Liver (tissue), 9 donors: ENCODE data around the gene RASA3. TPM values are rescaled to one million over a fixed set of nuclear protein-coding genes. Genes with fewer than 3 reads are reported as not detected.
A peak's percentile ranks its signal among the peaks of the same experiment; 100 is the strongest.

Experiments
- DNase-seq: peaks from one replicate; pipeline ENCODE4 v3.0.0-alpha.2; 2017; ENCODE audit warnings: low spot score
- H3K27ac ChIP-seq, 2 donors: one replicate each; pipeline ENCODE4 v1.7.0; 2013; ENCODE audit warnings: inconsistent platforms in 2 of 2, low read length in 2 of 2, control low read depth in 1 of 2, low read depth in 1 of 2, mild to moderate bottlenecking in 1 of 2
- H3K27me3 ChIP-seq, 4 donors: one replicate each; pipeline versions ENCODE4 v1.6.1 to v1.7.0; 2013; ENCODE audit warnings: low read length in 3 of 4, inconsistent platforms in 1 of 4, mild to moderate bottlenecking in 1 of 4, moderate library complexity in 1 of 4; ENCODE audit not compliant: control insufficient read depth in 4 of 4, insufficient read depth in 4 of 4
- H3K36me3 ChIP-seq, 4 donors: one replicate each; pipeline versions ENCODE4 v1.6.1 to v1.7.0; 2013; ENCODE audit warnings: low read length in 3 of 4, mild to moderate bottlenecking in 3 of 4, low read depth in 1 of 4, moderate library complexity in 1 of 4; ENCODE audit not compliant: control insufficient read depth in 4 of 4, insufficient read depth in 3 of 4
- H3K4me1 ChIP-seq, 4 donors: one replicate each; pipeline versions ENCODE4 v1.6.1 to v1.7.0; 2013; ENCODE audit warnings: low read length in 3 of 4, mild to moderate bottlenecking in 3 of 4, moderate library complexity in 1 of 4; ENCODE audit not compliant: control insufficient read depth in 4 of 4, insufficient read depth in 4 of 4
- H3K4me3 ChIP-seq, 3 donors: one replicate each; pipeline versions ENCODE4 v1.6.1 to v1.7.0; 2013; ENCODE audit warnings: low read length in 3 of 3, control low read depth in 1 of 3, low read depth in 1 of 3, mild to moderate bottlenecking in 1 of 3
- H3K9ac ChIP-seq, 2 donors: one replicate each; pipeline ENCODE4 v1.7.0; 2013; ENCODE audit warnings: low read length in 2 of 2, mild to moderate bottlenecking in 2 of 2, moderate library complexity in 2 of 2, control low read depth in 1 of 2, low read depth in 1 of 2
- H3K9me3 ChIP-seq, 4 donors: one replicate each; pipeline versions ENCODE4 v1.6.1 to v1.7.0; 2013; ENCODE audit warnings: low read length in 3 of 4; ENCODE audit not compliant: control insufficient read depth in 4 of 4
- ATF3 ChIP-seq: IDR thresholded peaks from 2 replicates; pipeline ENCODE4 v1.6.1; 2016; ENCODE audit warnings: antibody characterized with exemption
- EGR1 ChIP-seq, 2 donors: IDR thresholded peaks; 2 replicates each; pipeline ENCODE4 v1.6.1; 2016 to 2018; ENCODE audit warnings: antibody characterized with exemption in 2 of 2, low read depth in 2 of 2
- FOXA2 ChIP-seq: IDR thresholded peaks from 2 replicates; pipeline ENCODE4 v1.6.1; 2016; ENCODE audit warnings: antibody characterized with exemption
- GABPA ChIP-seq, 2 donors: IDR thresholded peaks in 1 of 2; conservative IDR thresholded peaks in 1 of 2; 2 replicates each; pipeline ENCODE4 v1.6.1; 2016; ENCODE audit warnings: antibody characterized with exemption in 2 of 2, mild to moderate bottlenecking in 1 of 2, moderate library complexity in 1 of 2
- HNF4A ChIP-seq, 2 donors: conservative IDR thresholded peaks; 2 replicates each; pipeline ENCODE4 v1.6.1; 2016; ENCODE audit warnings: antibody characterized with exemption in 2 of 2, mild to moderate bottlenecking in 2 of 2
- HNF4G ChIP-seq: IDR thresholded peaks from 2 replicates; pipeline ENCODE4 v1.6.1; 2016; ENCODE audit warnings: antibody characterized with exemption
- MAX ChIP-seq: IDR thresholded peaks from 2 replicates; pipeline ENCODE4 v1.6.1; 2016; ENCODE audit warnings: antibody characterized with exemption
- NR2F2 ChIP-seq: IDR thresholded peaks from 2 replicates; pipeline ENCODE4 v1.6.1; 2016; ENCODE audit warnings: antibody characterized with exemption
- RAD21 ChIP-seq, 2 donors: IDR thresholded peaks; 2 replicates each; pipeline ENCODE4 v1.6.1; 2016; ENCODE audit warnings: antibody characterized with exemption in 2 of 2, mild to moderate bottlenecking in 2 of 2
- REST ChIP-seq: IDR thresholded peaks from 2 replicates; pipeline ENCODE4 v1.6.1; 2016; ENCODE audit warnings: antibody characterized with exemption, mild to moderate bottlenecking
- RXRA ChIP-seq, 2 donors: IDR thresholded peaks; 2 replicates each; pipeline ENCODE4 v1.6.1; 2017 to 2018; ENCODE audit warnings: antibody characterized with exemption in 2 of 2, mild to moderate bottlenecking in 1 of 2
- SP1 ChIP-seq: IDR thresholded peaks from 2 replicates; pipeline ENCODE4 v1.6.1; 2018; ENCODE audit warnings: antibody characterized with exemption, mild to moderate bottlenecking
- TAF1 ChIP-seq: conservative IDR thresholded peaks from 2 replicates; pipeline ENCODE4 v1.6.1; 2016; ENCODE audit warnings: antibody characterized with exemption, mild to moderate bottlenecking
- YY1 ChIP-seq: IDR thresholded peaks from 2 replicates; pipeline ENCODE4 v1.6.1; 2016; ENCODE audit warnings: antibody characterized with exemption, mild to moderate bottlenecking
- ZBTB33 ChIP-seq: IDR thresholded peaks from 2 replicates; pipeline ENCODE4 v1.6.1; 2016; ENCODE audit warnings: antibody characterized with exemption
- WGBS: extraction: QIAGEN DNeasy Blood & Tissue Kit; methylation state at CpG from one replicate; pipeline ENCODE4 v1.1.7; 2013; 5-methylcytosine and 5-hydroxymethylcytosine counted together
- polyA plus RNA-seq, 2 donors: library from polyadenylated mRNA; stranded (reverse) in 1 of 2; unstranded in 1 of 2; fragments of 200-250 nt in 1 of 2; fragments of >200 nt in 1 of 2; fragmentation: Nextera tagmentation in 1 of 2; extraction: Ambion mirVana in 1 of 2; gene quantifications; one replicate each; pipeline versions ENCODE4 v1.2.1 to v1.2.3, GENCODE V29; 2013 to 2015
- total RNA-seq, 2 donors: library from RNA; depleted of rRNA; stranded (reverse); fragments of >200 nt; gene quantifications; one replicate each; pipeline ENCODE4 v1.2.3, GENCODE V29; 2014
- donor health status: healthy.
- donor health status: healthy.
- donor health status: healthy.
- donor health status: healthy.
- donor health status: healthy.

The RASA3 gene
- total and polyA plus RNA-seq, 4 donors, result 0.64 to 5.9 (median 3.8) TPM

- WGBS, result 88% methylated on average over 42 of the region's 42 CpGs
- no peaks in the 10 kb centered on the region for H3K27me3 ChIP-seq
- H3K4me3 ChIP-seq, result no peak overlapping the region
- no peak for DNase-seq
- H3K9ac ChIP-seq, result no peak overlapping the region
- TF ChIP-seq HNF4G (no peak), EGR1 (IDR thresholded peaks at IDR 0.05; ENCODE audit: low read depth in 2 of 2) (no peak), REST (no peak), HNF4A (conservative IDR thresholded peaks at IDR 0.05) (no peak), RAD21 (IDR thresholded peaks at IDR 0.05) (no peak), SP1 (no peak), ATF3 (no peak), MAX (no peak), YY1 (no peak), TAF1 (no peak), GABPA (IDR thresholded peaks at IDR 0.05 in 1 of 2, conservative IDR thresholded peaks at IDR 0.05 in 1 of 2) (no peak), FOXA2 (no peak), ZBTB33 (no peak)
- H3K4me1 ChIP-seq, result no peaks in the 10 kb centered on the region
- peak overlapping the region in 1 of 2 donors; percentile 50 for H3K27ac ChIP-seq
- no peaks in the 10 kb centered on the region for H3K9me3 ChIP-seq
- H3K36me3 ChIP-seq, result no peaks in the 10 kb centered on the region
Observed at GRCh38 chr13:113998781-113999617, 133.4 kb downstream of the RASA3 start.

GRCh38 chr13:113997845-113998751, 134.3 kb downstream of the RASA3 start:
- H3K36me3 ChIP-seq, result no peaks in the 10 kb centered on the region
- no peak overlapping the region for H3K9ac ChIP-seq
- DNase-seq, result no peak
- no peak for TF ChIP-seq YY1
- TF ChIP-seq RAD21 (IDR thresholded peaks at IDR 0.05), result no peak
- peak; percentile 62 for TF ChIP-seq NR2F2
- no peak for TF ChIP-seq RXRA (IDR thresholded peaks at IDR 0.05)
- no peaks in the 10 kb centered on the region for H3K4me1 ChIP-seq
- no peaks in the 10 kb centered on the region for H3K9me3 ChIP-seq
- H3K27ac ChIP-seq, result peak overlapping the region; percentile 33 to 50
- no peak overlapping the region for H3K4me3 ChIP-seq
- H3K27me3 ChIP-seq, result no peaks in the 10 kb centered on the region
- 82% methylated on average over 29 of the region's 29 CpGs for WGBS
